22Rv1 (cell line): Measurements from ENCODE around the gene PKN2.

ENCODE experiments used
- H3K27ac ChIP-seq: fragments of 450-650 bp; 2 replicates; pipeline ENCODE4 v1.5.1; 2017
- CTCF ChIP-seq: fragments of 450-650 bp; IDR thresholded peaks from 2 replicates; pipeline ENCODE4 v1.5.1; 2017; ENCODE audit warnings: mild to moderate bottlenecking
- ZFX ChIP-seq: fragments of 450-650 bp; IDR thresholded peaks from 2 replicates; pipeline ENCODE4 v1.6.1; 2017; ENCODE audit warnings: antibody characterized with exemption, borderline replicate concordance

PKN2 gene

DNA sequence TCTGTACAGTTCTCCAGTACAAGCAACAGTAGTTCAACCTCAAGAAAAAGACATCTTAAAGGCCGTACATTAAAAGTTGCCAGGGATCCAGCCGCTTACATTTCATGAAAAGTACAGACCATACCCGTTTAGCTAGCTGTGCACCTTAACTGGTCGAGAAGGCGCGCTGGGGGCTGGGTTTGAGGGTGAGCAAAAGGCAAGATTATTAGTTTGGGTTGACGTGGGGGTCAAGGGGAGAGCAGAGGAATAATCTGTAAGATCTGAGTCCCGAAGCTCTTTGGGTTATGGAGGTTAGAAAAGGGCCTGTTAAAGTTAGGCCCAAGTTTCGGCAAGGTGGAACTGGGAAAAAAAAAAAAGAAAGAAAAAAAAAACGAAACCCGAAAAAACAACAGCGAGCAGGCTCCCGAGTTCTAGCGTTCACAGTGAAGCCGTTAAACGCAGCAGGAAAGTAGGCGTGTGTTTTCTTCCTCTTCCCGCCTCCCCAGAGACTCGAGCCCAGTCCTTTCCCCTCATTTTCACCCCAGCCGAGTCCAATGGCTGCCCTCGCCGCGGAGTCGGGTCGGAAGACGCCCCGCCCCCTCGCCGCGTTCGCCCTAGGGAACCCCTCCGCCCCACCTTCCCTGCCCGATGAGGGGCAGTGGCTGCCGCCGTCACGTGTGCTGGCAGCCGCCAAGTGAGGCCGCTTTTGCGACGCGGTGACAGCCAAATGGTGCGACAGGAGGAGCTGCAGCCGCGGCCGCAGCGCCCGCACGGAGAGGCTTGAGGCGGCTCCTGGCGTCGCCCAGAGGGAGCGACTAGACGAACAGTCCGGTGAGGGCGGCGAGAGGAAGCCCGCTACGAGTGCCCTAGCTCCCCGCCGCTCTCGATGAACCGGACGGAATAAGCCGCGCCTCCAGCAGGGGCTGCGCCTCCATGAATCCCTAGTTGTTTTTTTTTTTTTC lies at the start of gene PKN2:
Gene PKN2, plus strand, starts transcription at position 733 of the 941 bp plus-strand sequence. CDS start 308 bp downstream, outside the sequence.
- TF ChIP-seq ZFX (no peak), CTCF (peak; percentile 25; the same call in 1 of the 2 replicates)
- H3K27ac ChIP-seq = peak within 1 kb of the TSS; percentile 94

DNA sequence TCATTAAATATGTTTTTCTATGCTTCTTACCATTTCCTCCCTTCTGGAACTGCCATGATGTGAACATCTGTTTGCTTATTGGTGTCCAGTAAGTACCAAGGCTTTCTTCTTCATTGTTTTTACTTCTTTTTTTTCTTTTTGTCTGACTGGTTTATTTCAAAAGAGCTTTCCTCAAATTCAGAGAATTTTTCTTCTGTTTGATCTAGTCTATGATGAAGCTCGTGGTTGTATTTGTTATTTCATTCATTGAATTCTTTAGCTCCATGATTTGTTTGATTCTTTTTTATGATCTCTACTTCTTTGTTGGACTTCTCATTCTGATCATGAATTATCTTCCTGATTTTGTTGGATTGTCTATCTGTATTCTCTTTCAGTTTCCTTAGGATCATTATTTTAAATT lies 49.5 kb upstream of the PKN2 start:
- no peak for TF ChIP-seq CTCF
- no peak for TF ChIP-seq ZFX
- H3K27ac ChIP-seq = no peak overlapping the region

- H3K27ac ChIP-seq = no peak overlapping the region
- no peak for TF ChIP-seq CTCF
- TF ChIP-seq ZFX = no peak
Observed at GRCh38 chr1:88640060-88640459, 44.0 kb upstream of the PKN2 start.

- TF ChIP-seq CTCF (no peak), ZFX (no peak)
- no peak overlapping the region for H3K27ac ChIP-seq
Observed at GRCh38 chr1:88645886-88646285, 38.2 kb upstream of the PKN2 start.

GRCh38 chr1:88646476-88647248 lies 37.4 kb upstream of the PKN2 start:
- TF ChIP-seq ZFX (no peak), CTCF (no peak)
- no peak overlapping the region for H3K27ac ChIP-seq

GRCh38 chr1:88647249-88647645 lies 36.8 kb upstream of the PKN2 start:
- no peak for TF ChIP-seq CTCF
- no peak for TF ChIP-seq ZFX

More at GRCh38 chr1:88647249-88647645, 36.8 kb upstream of the PKN2 start:
- no peak overlapping the region for H3K27ac ChIP-seq
